Measurements from ENCODE around the gene TNFRSF9. TPM values are rescaled to one million over a fixed set of nuclear protein-coding genes. Genes with fewer than 3 reads are reported as not detected.

The TNFRSF9 gene
- total RNA-seq, 1 donor: under 0.01 TPM

DNA sequence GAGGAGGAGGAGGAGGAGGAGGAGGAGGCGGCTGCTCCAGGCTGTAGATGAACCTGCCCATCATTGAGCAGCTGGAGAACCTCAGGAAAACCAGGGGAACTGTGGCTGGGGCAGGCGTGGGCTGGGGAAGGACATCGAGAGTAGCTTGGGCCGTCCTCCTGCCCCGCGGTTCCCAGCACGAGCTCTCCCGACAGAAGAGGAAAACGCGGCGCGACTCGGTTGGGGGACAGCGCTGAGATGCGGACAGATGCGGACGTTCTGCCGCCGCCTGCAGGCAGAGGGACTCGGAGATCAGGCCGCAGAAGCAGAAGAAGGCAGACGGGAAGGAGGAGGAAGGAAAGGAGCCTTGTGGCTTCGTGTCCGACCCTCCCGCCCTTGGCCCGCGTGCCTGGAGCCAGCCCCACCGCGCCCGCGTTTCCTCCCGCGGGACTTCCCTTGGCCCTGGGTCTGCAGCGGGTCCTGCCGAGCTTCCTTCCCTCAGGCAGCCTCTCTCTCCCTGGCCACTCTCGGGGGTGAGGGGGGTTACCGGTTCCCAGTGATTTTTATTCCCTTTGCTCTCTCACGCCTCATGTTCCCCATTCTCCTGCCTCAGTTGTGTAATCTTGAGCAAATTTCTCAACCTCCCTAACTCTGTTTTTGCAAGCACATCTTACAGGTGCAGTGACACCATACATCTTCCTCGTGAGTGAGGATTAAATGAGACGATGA lies 1.7 kb upstream of the TNFRSF9 start:
- Histone ChIP-seq H3K9me3 (ENCODE audit: low read depth, low read length) (no peaks in the 10 kb centered on the region), H3K36me3 (ENCODE audit: insufficient read depth, low read length) (no peaks in the 10 kb centered on the region), H3K4me3 (ENCODE audit: insufficient read depth, low read length) (peak overlapping the region; percentile 52), H3K79me2 (ENCODE audit: insufficient read depth, low read length) (no peaks in the 10 kb centered on the region), H3K4me2 (ENCODE audit: insufficient read depth, low read length) (peak overlapping the region; percentile 73), H3K27ac (ENCODE audit: low read depth, low read length) (no peak overlapping the region), H3K27me3 (ENCODE audit: insufficient read depth, low read length) (peaks cover 23% of the 10 kb centered on the region), H4K20me1 (ENCODE audit: insufficient read depth, low read length) (no peaks in the 10 kb centered on the region), H3K4me1 (ENCODE audit: insufficient read depth, low read length) (peaks cover 19% of the 10 kb centered on the region), H2AFZ (ENCODE audit: low read length) (peak overlapping the region; percentile 83)
- TF ChIP-seq, protein P1, sequence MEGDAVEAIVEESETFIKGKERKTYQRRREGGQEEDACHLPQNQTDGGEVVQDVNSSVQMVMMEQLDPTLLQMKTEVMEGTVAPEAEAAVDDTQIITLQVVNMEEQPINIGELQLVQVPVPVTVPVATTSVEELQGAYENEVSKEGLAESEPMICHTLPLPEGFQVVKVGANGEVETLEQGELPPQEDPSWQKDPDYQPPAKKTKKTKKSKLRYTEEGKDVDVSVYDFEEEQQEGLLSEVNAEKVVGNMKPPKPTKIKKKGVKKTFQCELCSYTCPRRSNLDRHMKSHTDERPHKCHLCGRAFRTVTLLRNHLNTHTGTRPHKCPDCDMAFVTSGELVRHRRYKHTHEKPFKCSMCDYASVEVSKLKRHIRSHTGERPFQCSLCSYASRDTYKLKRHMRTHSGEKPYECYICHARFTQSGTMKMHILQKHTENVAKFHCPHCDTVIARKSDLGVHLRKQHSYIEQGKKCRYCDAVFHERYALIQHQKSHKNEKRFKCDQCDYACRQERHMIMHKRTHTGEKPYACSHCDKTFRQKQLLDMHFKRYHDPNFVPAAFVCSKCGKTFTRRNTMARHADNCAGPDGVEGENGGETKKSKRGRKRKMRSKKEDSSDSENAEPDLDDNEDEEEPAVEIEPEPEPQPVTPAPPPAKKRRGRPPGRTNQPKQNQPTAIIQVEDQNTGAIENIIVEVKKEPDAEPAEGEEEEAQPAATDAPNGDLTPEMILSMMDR (IDR thresholded peaks at IDR 0.05; ENCODE audit: extremely low read depth, low read depth, low read length): peak; percentile 23
- peak; percentile 90 for DNase-seq (ENCODE audit: insufficient read length, low spot score, missing footprints)

DNA sequence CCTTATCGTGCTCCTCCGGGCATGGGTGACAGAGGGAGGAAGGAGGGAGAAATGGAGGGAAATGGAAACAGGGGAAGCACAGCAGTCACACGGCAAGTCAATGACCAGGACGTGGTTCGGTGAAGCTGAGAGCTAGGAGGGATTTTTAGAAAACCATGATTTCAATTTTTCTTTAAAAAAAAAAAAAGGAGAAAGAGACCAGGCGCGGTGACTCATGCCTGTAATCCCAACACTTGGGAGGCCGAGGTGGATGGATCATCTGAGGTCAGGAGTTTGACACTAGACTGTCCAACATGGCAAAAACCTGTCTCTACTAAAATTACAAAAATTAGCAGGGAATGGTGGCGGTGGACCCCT lies 776 bp upstream of the TNFRSF9 start:
- Histone ChIP-seq H2AFZ (ENCODE audit: low read length) (no peak overlapping the region), H3K9me3 (ENCODE audit: low read depth, low read length) (no peaks in the 10 kb centered on the region), H3K36me3 (ENCODE audit: insufficient read depth, low read length) (no peaks in the 10 kb centered on the region), H3K4me3 (ENCODE audit: insufficient read depth, low read length) (no peak overlapping the region), H4K20me1 (ENCODE audit: insufficient read depth, low read length) (no peaks in the 10 kb centered on the region), H3K27me3 (ENCODE audit: insufficient read depth, low read length) (peaks cover 31% of the 10 kb centered on the region), H3K79me2 (ENCODE audit: insufficient read depth, low read length) (no peaks in the 10 kb centered on the region), H3K27ac (ENCODE audit: low read depth, low read length) (no peak overlapping the region), H3K4me1 (ENCODE audit: insufficient read depth, low read length) (peaks cover 19% of the 10 kb centered on the region), H3K4me2 (ENCODE audit: insufficient read depth, low read length) (peak overlapping the region; percentile 4)
- no peak for DNase-seq (ENCODE audit: insufficient read length, low spot score, missing footprints)
- TF ChIP-seq, protein P1 (IDR thresholded peaks at IDR 0.05; ENCODE audit: extremely low read depth, low read depth, low read length): no peak

DNA sequence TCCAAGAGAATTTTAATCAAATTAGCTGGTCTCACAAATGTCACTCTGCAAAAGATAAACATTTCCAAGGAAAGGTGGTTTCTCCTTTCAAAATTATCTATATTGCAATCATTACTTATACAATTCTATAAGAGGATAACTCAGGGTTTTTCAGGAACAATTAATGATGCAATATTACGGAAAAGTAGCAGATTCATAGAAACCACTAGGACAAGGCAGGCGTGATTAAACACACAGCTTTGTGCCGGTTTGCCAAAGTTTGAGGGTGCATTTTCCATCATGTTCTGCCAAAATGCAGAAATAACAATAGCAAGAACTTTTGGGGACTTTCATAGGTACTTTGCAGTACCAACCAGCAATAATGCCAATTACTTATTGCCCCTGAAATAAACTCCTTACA lies 605 bp downstream of the TNFRSF9 start:
- Histone ChIP-seq H2AFZ (ENCODE audit: low read length) (no peak overlapping the region), H3K4me1 (ENCODE audit: insufficient read depth, low read length) (peaks cover 19% of the 10 kb centered on the region), H4K20me1 (ENCODE audit: insufficient read depth, low read length) (no peaks in the 10 kb centered on the region), H3K9me3 (ENCODE audit: low read depth, low read length) (no peaks in the 10 kb centered on the region), H3K27me3 (ENCODE audit: insufficient read depth, low read length) (peaks cover 38% of the 10 kb centered on the region), H3K4me2 (ENCODE audit: insufficient read depth, low read length) (no peak overlapping the region), H3K36me3 (ENCODE audit: insufficient read depth, low read length) (no peaks in the 10 kb centered on the region), H3K27ac (ENCODE audit: low read depth, low read length) (no peak overlapping the region), H3K4me3 (ENCODE audit: insufficient read depth, low read length) (no peak overlapping the region), H3K79me2 (ENCODE audit: insufficient read depth, low read length) (no peaks in the 10 kb centered on the region)
- DNase-seq (ENCODE audit: insufficient read length, low spot score, missing footprints): no peak
- TF ChIP-seq, protein P1 (IDR thresholded peaks at IDR 0.05; ENCODE audit: extremely low read depth, low read depth, low read length): no peak

DNA sequence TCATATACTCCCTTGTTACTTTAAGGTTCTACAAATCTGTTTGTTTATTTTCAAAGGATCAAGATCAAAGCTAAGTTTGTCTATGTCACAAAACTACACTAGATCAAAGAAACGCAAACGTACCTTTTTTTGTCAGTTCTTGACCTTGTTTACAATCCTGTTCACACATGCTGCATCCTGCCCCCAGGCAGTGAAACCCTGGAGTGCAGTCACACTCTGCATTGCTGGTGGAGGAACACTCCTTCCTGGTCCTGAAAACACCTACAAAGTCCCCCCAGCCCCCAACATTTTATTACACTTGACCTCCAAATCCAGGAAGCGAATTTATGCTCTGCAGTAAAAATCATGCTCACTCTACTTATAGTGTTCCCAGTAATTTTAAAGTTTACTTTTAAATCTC lies 2.6 kb downstream of the TNFRSF9 start:
- Histone ChIP-seq H3K27ac (ENCODE audit: low read depth, low read length) (no peak overlapping the region), H3K4me1 (ENCODE audit: insufficient read depth, low read length) (peaks cover 19% of the 10 kb centered on the region), H4K20me1 (ENCODE audit: insufficient read depth, low read length) (no peaks in the 10 kb centered on the region), H3K36me3 (ENCODE audit: insufficient read depth, low read length) (no peaks in the 10 kb centered on the region), H3K4me2 (ENCODE audit: insufficient read depth, low read length) (no peak overlapping the region), H3K79me2 (ENCODE audit: insufficient read depth, low read length) (no peaks in the 10 kb centered on the region), H3K27me3 (ENCODE audit: insufficient read depth, low read length) (peaks cover 38% of the 10 kb centered on the region), H3K9me3 (ENCODE audit: low read depth, low read length) (no peaks in the 10 kb centered on the region), H2AFZ (ENCODE audit: low read length) (no peak overlapping the region), H3K4me3 (ENCODE audit: insufficient read depth, low read length) (no peak overlapping the region)
- TF ChIP-seq, protein P1 (IDR thresholded peaks at IDR 0.05; ENCODE audit: extremely low read depth, low read depth, low read length): no peak
- no peak for DNase-seq (ENCODE audit: insufficient read length, low spot score, missing footprints)

Measured in osteoblast (primary cell).